GM19438 (cell line): Measurements from ENCODE around the gene SOAT2.

ENCODE experiments used
- ATAC-seq: cut with Tn5 transposase; IDR thresholded peaks from one replicate; pipeline ENCODE4 v1.9.1; 2021; ENCODE audit warnings: low read depth; ENCODE audit not compliant: unreplicated experiment

SOAT2 gene

GRCh38 chr12:53064613-53065436 is 38.5 kb upstream of the SOAT2 start:
- no peak for ATAC-seq

- ATAC-seq, result no peak
These were observed 37.8 kb upstream of the SOAT2 start for GRCh38 chr12:53065470-53065869.

- no peak for ATAC-seq
These were observed 37.0 kb upstream of the SOAT2 start for GRCh38 chr12:53065975-53066931.

GRCh38 chr12:53067074-53067992 is 36.0 kb upstream of the SOAT2 start:
- no peak for ATAC-seq

- no peak for ATAC-seq
These were observed 35.1 kb upstream of the SOAT2 start for GRCh38 chr12:53067993-53068770.

- ATAC-seq, result no peak
These were observed 34.3 kb upstream of the SOAT2 start for GRCh38 chr12:53068811-53069585.

- ATAC-seq, result no peak
These were observed 33.5 kb upstream of the SOAT2 start for GRCh38 chr12:53069621-53070410.

GRCh38 chr12:53070877-53071492 is 32.3 kb upstream of the SOAT2 start:
- no peak for ATAC-seq

- ATAC-seq, result no peak
These were observed 31.4 kb upstream of the SOAT2 start for GRCh38 chr12:53071591-53072551.

- no peak for ATAC-seq
These were observed 29.4 kb upstream of the SOAT2 start for GRCh38 chr12:53073881-53074280.

- no peak for ATAC-seq
These were observed 28.8 kb upstream of the SOAT2 start for GRCh38 chr12:53074283-53074998.

- ATAC-seq, result no peak
These were observed 28.3 kb upstream of the SOAT2 start for GRCh38 chr12:53074999-53075370.

- no peak for ATAC-seq
These were observed 26.8 kb upstream of the SOAT2 start for GRCh38 chr12:53076461-53076860.

GRCh38 chr12:53077030-53077429 is 26.3 kb upstream of the SOAT2 start:
- no peak for ATAC-seq

- peak; percentile 23 for ATAC-seq
These were observed 24.7 kb upstream of the SOAT2 start for GRCh38 chr12:53078425-53079225.
